Gastroesophageal sphincter (tissue), 4 donors: Measurements from ENCODE around the gene CAV1. TPM values are rescaled to one million over a fixed set of nuclear protein-coding genes. Genes with fewer than 3 reads are reported as not detected.

Source experiments
- ATAC-seq: fragments of 150-250 bp; one replicate; pipeline ENCODE4 v1.9.1; 2016; ENCODE audit warnings: mild to moderate bottlenecking, moderate library complexity
- H3K27ac ChIP-seq, 4 donors: fragments of 200-600 bp; sonication (generic) in 3 of 4; 1 replicate in 3 of 4; 2 replicates in 1 of 4; pipeline ENCODE4 v1.5.1; 2016 to 2019
- H3K27me3 ChIP-seq: fragments of 200-600 bp; sonication (generic); one replicate; pipeline ENCODE4 v1.5.1; 2019
- H3K36me3 ChIP-seq, 2 donors: fragments of 200-600 bp; sonication (generic); one replicate each; pipeline ENCODE4 v1.5.1; 2019; ENCODE audit warnings: control low read depth in 1 of 2
- H3K4me1 ChIP-seq, 3 donors: fragments of 200-600 bp; sonication (generic); 1 replicate in 2 of 3; 2 replicates in 1 of 3; pipeline ENCODE4 v1.5.1; 2016 to 2019; ENCODE audit warnings: control low read depth in 2 of 3
- H3K4me3 ChIP-seq, 2 donors: fragments of 200-600 bp; sonication (generic); one replicate each; pipeline ENCODE4 v1.5.1; 2019; ENCODE audit warnings: mild to moderate bottlenecking in 1 of 2, moderate library complexity in 1 of 2
- H3K9me3 ChIP-seq, 3 donors: fragments of 200-600 bp; sonication (generic); one replicate each; pipeline ENCODE4 v1.5.1; 2017 to 2019; ENCODE audit warnings: control low read depth in 2 of 3
- CTCF ChIP-seq, 4 experiments: fragments of 200-600 bp in 2 of 4; fragments of 450-650 bp in 2 of 4; sonication (generic) in 1 of 4; IDR thresholded peaks; one replicate each; pipeline ENCODE4 v1.5.1; 2017 to 2019; ENCODE audit warnings: antibody characterized with exemption in 4 of 4, mild to moderate bottlenecking in 2 of 4, moderate library complexity in 2 of 4
- EP300 ChIP-seq: sonication (generic); formaldehyde crosslinking; IDR thresholded peaks from one replicate; pipeline ENCODE4 v1.6.1; 2017; ENCODE audit warnings: antibody characterized with exemption, mild to moderate bottlenecking
- POLR2A ChIP-seq, 2 donors: fragments of 450-650 bp; IDR thresholded peaks; one replicate each; pipeline ENCODE4 v1.6.1; 2017; ENCODE audit warnings: antibody characterized with exemption in 2 of 2, mild to moderate bottlenecking in 2 of 2, moderate library complexity in 1 of 2
- POLR2AphosphoS5 ChIP-seq: sonication (generic); formaldehyde crosslinking; IDR thresholded peaks from one replicate; pipeline ENCODE4 v1.6.1; 2017; ENCODE audit warnings: antibody characterized with exemption
- WGBS, 2 donors: methylation state at CpG; one replicate each; pipeline ENCODE4 v1.1.5; 2018; ENCODE audit warnings: low coverage in 1 of 2; 5-methylcytosine and 5-hydroxymethylcytosine counted together
- total RNA-seq, 4 donors: library from RNA; depleted of rRNA; stranded (reverse); fragments of >200 nt; gene quantifications; one replicate each; pipeline ENCODE4 v1.1.0, GENCODE V29; 2016

The CAV1 gene
- total RNA-seq, 4 donors from 2014 or later, result 546 to 772 (median 602) TPM

DNA sequence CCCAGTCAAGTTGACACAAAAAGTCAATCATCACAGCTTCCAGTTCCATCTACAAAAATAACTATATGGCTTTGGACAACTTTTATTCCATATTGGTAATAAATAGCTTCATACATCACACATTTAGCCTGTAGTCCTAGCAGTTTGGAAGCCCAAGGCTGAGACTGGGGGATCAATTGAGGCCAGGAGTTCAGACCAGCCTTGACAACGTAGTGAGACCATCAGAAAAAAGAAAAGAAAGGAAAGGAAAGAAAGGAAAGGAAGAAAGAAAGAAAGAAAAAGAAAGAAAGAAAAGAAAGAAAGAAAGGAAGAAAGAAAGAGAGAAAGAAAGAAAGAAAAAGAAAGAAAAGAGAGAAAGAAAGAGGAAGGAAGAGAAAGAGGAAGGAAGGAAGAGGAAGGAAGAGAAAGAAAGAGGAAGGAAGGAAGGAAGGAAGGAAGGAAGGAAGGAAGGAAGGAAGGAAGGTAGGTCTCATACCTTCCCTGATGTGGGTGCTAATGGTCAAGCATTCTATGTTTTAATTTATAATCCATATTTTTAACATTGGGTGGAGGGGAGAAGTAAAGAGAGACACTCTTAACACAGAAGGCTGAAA is 37.8 kb downstream of the CAV1 start:
- H3K36me3 ChIP-seq, result peaks cover 0 to 25% of the 10 kb centered on the region in 2 donors
- H3K27ac ChIP-seq, result no peak overlapping the region

GRCh38 chr7:116565981-116566380 is 41.1 kb downstream of the CAV1 start:
- no peak for TF ChIP-seq POLR2AphosphoS5
- no peak for TF ChIP-seq CTCF (IDR thresholded peaks at IDR 0.05)
- TF ChIP-seq POLR2A (IDR thresholded peaks at IDR 0.05), result no peak
- no peak for TF ChIP-seq EP300
- Histone ChIP-seq H3K9me3 (no peaks in the 10 kb centered on the region), H3K4me1 (peaks cover 0 to 9% (median 0%) of the 10 kb centered on the region in 3 donors), H3K27me3 (no peaks in the 10 kb centered on the region), H3K27ac (no peak overlapping the region), H3K4me3 (no peak overlapping the region), H3K36me3 (no peaks in the 10 kb centered on the region)
- ATAC-seq, result no peak
- WGBS, 2 donors, result 93 to 100% methylated on average over 1 of the region's 1 CpG

More for the DNA sequence above, 37.8 kb downstream of the CAV1 start:
- H3K4me3 ChIP-seq, result no peak overlapping the region
- H3K27me3 ChIP-seq, result no peaks in the 10 kb centered on the region
- WGBS, 2 donors, result 60 to 100% methylated on average over 1 of the region's 1 CpG
- H3K4me1 ChIP-seq, result peaks cover 5 to 34% (median 8%) of the 10 kb centered on the region in 3 donors
- ATAC-seq, result no peak
- TF ChIP-seq POLR2A (IDR thresholded peaks at IDR 0.05) (no peak), EP300 (no peak), CTCF (IDR thresholded peaks at IDR 0.05) (no peak), POLR2AphosphoS5 (no peak)
- H3K9me3 ChIP-seq, result no peaks in the 10 kb centered on the region

- H3K36me3 ChIP-seq, result no peaks in the 10 kb centered on the region
- no peak for ATAC-seq
- H3K27me3 ChIP-seq, result no peaks in the 10 kb centered on the region
- no peak overlapping the region for H3K4me3 ChIP-seq
- TF ChIP-seq POLR2AphosphoS5 (no peak), POLR2A (IDR thresholded peaks at IDR 0.05) (no peak), CTCF (IDR thresholded peaks at IDR 0.05) (no peak), EP300 (no peak)
- H3K27ac ChIP-seq, result no peak overlapping the region
- H3K4me1 ChIP-seq, result peaks cover 0 to 11% (median 3%) of the 10 kb centered on the region in 3 donors
- H3K9me3 ChIP-seq, result no peaks in the 10 kb centered on the region
Measured at GRCh38 chr7:116566666-116567065, 41.8 kb downstream of the CAV1 start.

GRCh38 chr7:116569737-116570136 is 44.9 kb downstream of the CAV1 start:
- TF ChIP-seq POLR2A (IDR thresholded peaks at IDR 0.05), result no peak
- TF ChIP-seq EP300, result no peak
- ATAC-seq, result no peak
- WGBS, 2 donors, result 46 to 56% methylated on average over 3 of the region's 3 CpGs
- Histone ChIP-seq H3K4me1 (peaks cover 3 to 23% (median 4%) of the 10 kb centered on the region in 3 donors), H3K36me3 (no peaks in the 10 kb centered on the region), H3K9me3 (no peaks in the 10 kb centered on the region), H3K4me3 (no peak overlapping the region), H3K27ac (no peak overlapping the region), H3K27me3 (no peaks in the 10 kb centered on the region)

DNA sequence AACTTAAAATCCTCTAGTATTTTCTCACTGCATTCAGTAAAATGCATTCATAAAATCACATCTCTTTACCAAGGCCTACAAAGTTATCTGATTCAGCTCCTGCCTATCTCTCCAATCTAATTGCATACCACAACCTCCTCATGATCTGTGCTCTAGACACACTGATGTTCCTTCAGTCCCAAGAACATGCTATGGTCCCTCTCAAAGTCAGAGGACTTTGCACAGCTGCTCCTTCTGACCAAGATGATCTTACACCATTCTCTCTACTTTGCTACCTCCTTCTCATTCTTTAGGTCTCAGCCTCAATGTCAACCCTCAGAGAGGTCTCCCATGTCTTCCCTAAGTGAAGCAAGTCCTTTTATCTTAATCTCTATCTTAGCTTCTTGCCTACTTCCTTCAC is 45.5 kb downstream of the CAV1 start:
- no peaks in the 10 kb centered on the region for H3K9me3 ChIP-seq
- no peaks in the 10 kb centered on the region for H3K27me3 ChIP-seq
- H3K4me3 ChIP-seq, result no peak overlapping the region
- H3K27ac ChIP-seq, result no peak overlapping the region
- no peaks in the 10 kb centered on the region for H3K36me3 ChIP-seq
- H3K4me1 ChIP-seq, result peaks cover 3 to 24% (median 4%) of the 10 kb centered on the region in 3 donors
- ATAC-seq, result no peak
- TF ChIP-seq POLR2AphosphoS5, result no peak
- no peak for TF ChIP-seq EP300

DNA sequence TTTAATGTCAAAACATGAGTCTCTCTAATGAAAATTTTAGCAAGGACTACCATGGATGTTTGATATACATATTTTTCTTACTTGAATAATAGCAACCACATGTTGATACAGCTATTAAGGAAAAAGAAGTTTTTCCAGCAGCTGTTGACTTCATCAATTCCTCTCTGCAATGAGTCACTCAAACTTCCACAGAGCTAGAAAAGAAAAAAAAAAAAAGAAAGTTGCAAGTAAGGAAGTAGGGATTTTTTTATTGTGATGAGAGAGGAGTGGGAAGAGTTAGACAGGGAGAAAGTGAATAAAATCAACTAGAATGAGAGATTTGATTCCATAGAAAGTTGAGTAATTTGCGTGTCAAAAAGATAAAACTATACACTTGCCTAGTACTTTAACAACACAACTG is 46.2 kb downstream of the CAV1 start:
- WGBS, 2 donors, result 78 to 100% methylated on average over 1 of the region's 1 CpG
- Histone ChIP-seq H3K4me3 (no peak overlapping the region), H3K4me1 (peaks cover 3 to 24% (median 4%) of the 10 kb centered on the region in 3 donors), H3K27me3 (no peaks in the 10 kb centered on the region), H3K9me3 (no peaks in the 10 kb centered on the region), H3K36me3 (no peaks in the 10 kb centered on the region), H3K27ac (no peak overlapping the region)
- TF ChIP-seq POLR2AphosphoS5 (no peak), CTCF (IDR thresholded peaks at IDR 0.05) (no peak), POLR2A (IDR thresholded peaks at IDR 0.05) (no peak), EP300 (no peak)
- ATAC-seq, result no peak
